ENCODE measurements around the gene SLC7A4. TPM values are rescaled to one million over a fixed set of nuclear protein-coding genes. Genes with fewer than 3 reads are reported as not detected.
A peak's percentile ranks its signal among the peaks of the same experiment; 100 is the strongest.

Gene SLC7A4
- total RNA-seq, 1 experiment from 2014 or later = not detected

DNA sequence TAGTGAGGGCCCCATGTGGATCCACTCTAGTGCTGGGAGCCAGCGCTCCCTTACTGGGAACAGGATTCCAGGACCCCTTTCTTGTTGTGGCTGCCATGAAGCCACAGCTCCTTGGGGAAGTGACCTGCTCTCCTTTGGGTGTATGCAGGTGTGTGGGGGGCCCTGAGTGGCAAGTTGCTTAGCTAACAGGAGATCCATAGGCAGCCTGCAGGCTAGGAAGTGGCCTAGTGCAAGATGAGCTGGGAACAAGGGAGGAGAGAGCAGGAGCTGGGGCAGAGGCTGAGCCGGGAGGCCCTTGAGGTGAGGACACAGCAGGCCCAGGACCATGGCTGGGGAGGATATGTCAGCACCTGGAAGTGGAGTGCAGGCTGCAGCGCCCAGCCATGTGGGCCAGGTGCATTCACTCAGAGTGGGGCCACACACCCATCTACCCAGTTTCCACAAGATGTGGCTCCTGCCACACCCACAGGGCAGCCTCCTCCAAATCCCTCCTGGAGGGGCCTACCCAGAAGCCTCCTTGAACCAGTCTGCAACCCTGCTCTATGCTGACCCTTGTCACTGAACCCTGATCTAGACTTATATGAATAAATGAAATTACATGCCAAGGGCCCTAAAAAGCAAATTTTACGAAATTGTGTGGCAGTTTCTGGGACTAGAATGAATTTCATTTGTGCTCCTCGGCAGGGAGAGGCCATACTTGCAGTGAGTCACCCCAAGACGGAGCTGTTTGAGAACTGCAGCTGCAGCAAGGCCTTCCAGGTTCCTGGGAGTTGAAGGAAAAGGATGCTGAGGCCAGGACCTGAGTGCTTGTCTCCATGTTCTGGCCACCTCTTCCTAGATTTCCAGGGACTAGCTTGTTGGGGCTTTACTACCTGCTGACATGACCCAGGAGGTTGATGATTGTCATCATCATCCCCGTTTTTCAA, 33.7 kb downstream of the SLC7A4 start:
- Histone ChIP-seq H3K4me2 (ENCODE audit: low read length) (no peak overlapping the region), H3K4me3 (replicated peaks in 1 of 2; ENCODE audit: low read depth in 1 of 2, low read length in 2 of 2) (no peak overlapping the region), H3K36me3 (ENCODE audit: control insufficient read depth in 1 of 2, insufficient read depth in 2 of 2, low read length in 2 of 2) (peaks cover 3 to 11% of the 10 kb centered on the region in 2 experiments; a peak in 3 of 4 replicates), H3K9me3 (ENCODE audit: control insufficient read depth in 1 of 2, insufficient read depth in 1 of 2, low read depth in 1 of 2, low read length in 2 of 2) (no peaks in the 10 kb centered on the region), H4K20me1 (ENCODE audit: insufficient read depth) (no peaks in the 10 kb centered on the region), H3K4me1 (ENCODE audit: control insufficient read depth in 1 of 2, insufficient read depth in 2 of 2, low read length in 2 of 2) (peaks cover 13 to 25% of the 10 kb centered on the region in 2 experiments), H3K79me2 (ENCODE audit: insufficient read depth, low read length) (peaks cover 35% of the 10 kb centered on the region), H3K9me2 (ENCODE audit: insufficient read depth) (no peaks in the 10 kb centered on the region), H3K27ac (ENCODE audit: low read depth, low read length) (peak overlapping the region; percentile 40), H2AFZ (ENCODE audit: low read depth, low read length, poor library complexity, severe bottlenecking) (no peak overlapping the region), H3K9ac (ENCODE audit: low read length) (no peak overlapping the region), H3K27me3 (ENCODE audit: insufficient read depth, low read length) (no peaks in the 10 kb centered on the region)
- DNase-seq (ENCODE audit: low read depth, low spot score) (no peak), ATAC-seq (no peak)
- intact Hi-C loops (cut with micrococcal nuclease) = no loop called here
- ChIA-PET CTCF (interaction anchor here (0.5 to 1.4 kb wide), 2 partner anchors 113 to 493 kb away, joined by 3 read pairs; no protein-coding TSS in a partner anchor), RAD21 (ENCODE audit: low non-redundant PET in 1 of 2, low total read pairs in 2 of 2, uncharacterized antibody in 2 of 2, unreplicated experiment in 2 of 2) (no interaction called here), POLR2A (interaction anchor here (0.7 kb wide), 1 partner anchor 103 kb away, joined by 4 read pairs; no protein-coding TSS in a partner anchor)
- TF ChIP-seq POLR2AphosphoS5 (IDR thresholded peaks at IDR 0.05; ENCODE audit: low read depth, low read length) (0 out of 2 replicates have a peak, but pooled peaks have one; percentile 34), JUND (IDR thresholded peaks at IDR 0.05) (0 out of 2 replicates have a peak, but pooled peaks have one; percentile 6), POLR2A (IDR thresholded peaks at IDR 0.05; ENCODE audit: borderline replicate concordance, extremely low read depth, insufficient read depth, insufficient read length) (peak; percentile 53), EZH2 (IDR thresholded peaks at IDR 0.05) (no peak)
- TF ChIP-seq, protein P1, sequence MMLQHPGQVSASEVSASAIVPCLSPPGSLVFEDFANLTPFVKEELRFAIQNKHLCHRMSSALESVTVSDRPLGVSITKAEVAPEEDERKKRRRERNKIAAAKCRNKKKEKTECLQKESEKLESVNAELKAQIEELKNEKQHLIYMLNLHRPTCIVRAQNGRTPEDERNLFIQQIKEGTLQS (IDR thresholded peaks at IDR 0.05) = no peak
- no TSS peak for BruUV-seq (replicated peaks)

DNA sequence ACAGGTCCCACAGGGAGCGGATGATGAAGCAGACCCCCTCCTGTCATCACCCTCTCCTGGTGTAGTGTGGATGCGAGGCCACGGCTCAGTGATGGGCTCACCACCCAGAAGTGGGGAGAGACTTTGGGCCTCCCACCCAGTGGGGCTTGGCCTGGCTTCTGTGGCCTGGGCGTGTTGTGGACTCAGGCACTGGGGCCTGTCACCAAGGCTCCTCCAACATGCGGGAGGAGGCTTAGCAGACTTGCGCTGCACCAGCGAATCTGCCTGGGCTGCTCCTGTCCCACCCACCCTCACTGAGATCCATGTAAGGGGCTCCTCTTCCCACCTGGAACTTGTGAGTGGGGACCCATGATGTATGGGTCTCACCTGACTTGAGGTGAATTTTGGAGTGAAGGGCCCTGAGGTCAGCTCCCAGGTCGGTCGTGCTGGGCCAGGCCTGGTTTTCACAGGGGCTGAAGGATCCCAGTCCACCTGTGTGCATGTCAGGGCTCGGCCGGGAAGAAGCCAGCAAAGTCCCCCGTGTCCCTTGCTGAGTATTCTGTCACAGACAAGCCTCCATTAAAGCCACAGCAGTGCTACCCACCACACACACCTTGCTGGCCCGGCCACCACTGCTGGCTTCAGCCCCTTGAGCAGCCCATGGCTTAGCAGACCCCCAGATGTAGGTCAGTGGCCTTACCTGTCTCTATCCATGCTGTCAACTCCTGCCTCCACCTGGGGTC, 34.7 kb downstream of the SLC7A4 start:
- Histone ChIP-seq H3K4me3 (replicated peaks in 1 of 2; ENCODE audit: low read depth in 1 of 2, low read length in 2 of 2) (no peak overlapping the region), H3K9me2 (ENCODE audit: insufficient read depth) (no peaks in the 10 kb centered on the region), H3K79me2 (ENCODE audit: insufficient read depth, low read length) (peaks cover 25% of the 10 kb centered on the region), H4K20me1 (ENCODE audit: insufficient read depth) (no peaks in the 10 kb centered on the region), H3K9me3 (ENCODE audit: control insufficient read depth in 1 of 2, insufficient read depth in 1 of 2, low read depth in 1 of 2, low read length in 2 of 2) (no peaks in the 10 kb centered on the region), H3K9ac (ENCODE audit: low read length) (no peak overlapping the region), H2AFZ (ENCODE audit: low read depth, low read length, poor library complexity, severe bottlenecking) (no peak overlapping the region), H3K27ac (ENCODE audit: low read depth, low read length) (peak overlapping the region; percentile 40; the same call in 1 of the 2 replicates), H3K27me3 (ENCODE audit: insufficient read depth, low read length) (no peaks in the 10 kb centered on the region), H3K36me3 (ENCODE audit: control insufficient read depth in 1 of 2, insufficient read depth in 2 of 2, low read length in 2 of 2) (peaks cover 3 to 11% of the 10 kb centered on the region in 2 experiments; a peak in 3 of 4 replicates), H3K4me2 (ENCODE audit: low read length) (no peak overlapping the region), H3K4me1 (ENCODE audit: control insufficient read depth in 1 of 2, insufficient read depth in 2 of 2, low read length in 2 of 2) (peaks cover 10 to 15% of the 10 kb centered on the region in 2 experiments; a peak in 3 of 4 replicates)
- no TSS peak for BruUV-seq (replicated peaks)
- no peak for TF ChIP-seq SIN3A (IDR thresholded peaks at IDR 0.05; ENCODE audit: low read depth)
- peak; percentile 30; the same call in 1 of the 2 replicates for TF ChIP-seq JUND (IDR thresholded peaks at IDR 0.05)
- ChIA-PET RAD21 (ENCODE audit: low non-redundant PET in 1 of 2, low total read pairs in 2 of 2, uncharacterized antibody in 2 of 2, unreplicated experiment in 2 of 2) (no interaction called here), CTCF (no interaction called here), POLR2A (no interaction called here)
- ATAC-seq = no peak
- intact Hi-C loops (cut with micrococcal nuclease) = no loop called here
- DNase-seq (ENCODE audit: low read depth, low spot score) = no peak
